Ascending aorta (tissue), 2 donors: ENCODE measurements around the gene APEX2. TPM values are rescaled to one million over a fixed set of nuclear protein-coding genes. Genes with fewer than 3 reads are reported as not detected.

Experiments
- DNase-seq, 2 donors: peaks; one replicate each; pipeline ENCODE4 v3.0.0-alpha.2; 2019; ENCODE audit warnings: low spot score in 2 of 2
- H3K27ac ChIP-seq, 2 donors: fragments of 200-600 bp; sonication (generic); one replicate each; pipeline ENCODE4 v1.5.1; 2016 to 2017; ENCODE audit warnings: mild to moderate bottlenecking in 1 of 2
- H3K27me3 ChIP-seq: fragments of 200-600 bp; sonication (generic); one replicate; pipeline ENCODE4 v1.5.1; 2017
- H3K36me3 ChIP-seq, 2 donors: fragments of 200-600 bp; sonication (generic); one replicate each; pipeline ENCODE4 v1.5.1; 2016
- H3K4me1 ChIP-seq, 2 donors: fragments of 200-600 bp; sonication (generic); one replicate each; pipeline ENCODE4 v1.5.1; 2016 to 2017; ENCODE audit warnings: mild to moderate bottlenecking in 1 of 2
- H3K4me3 ChIP-seq, 2 donors: fragments of 200-600 bp; sonication (generic); one replicate each; pipeline ENCODE4 v1.5.1; 2016 to 2017; ENCODE audit warnings: mild to moderate bottlenecking in 1 of 2
- H3K9me3 ChIP-seq, 2 donors: fragments of 200-600 bp; sonication (generic); one replicate each; pipeline ENCODE4 v1.5.1; 2016
- intact Hi-C: fragments of 100-400 bp; cut with DNase I; formaldehyde crosslinking; loops from one replicate; pipeline ENCODE4 v1.15.1; 2023
- total RNA-seq: library from RNA; depleted of rRNA; stranded (reverse); fragments of >200 nt; gene quantifications from one replicate; pipeline ENCODE4 v1.1.0, GENCODE V29; 2016
- TF ChIP-seq, protein P1 (sequence below), 3 experiments: fragments of 200-600 bp in 2 of 3; fragments of 450-650 bp in 1 of 3; sonication (generic) in 2 of 3; IDR thresholded peaks; one replicate each; pipeline ENCODE4 v1.5.1; 2016 to 2019; ENCODE audit warnings: antibody characterized with exemption in 3 of 3, mild to moderate bottlenecking in 1 of 3, moderate library complexity in 1 of 3

Gene APEX2
- total RNA-seq, 1 donor from 2014 or later, result 31.5 TPM

DNA sequence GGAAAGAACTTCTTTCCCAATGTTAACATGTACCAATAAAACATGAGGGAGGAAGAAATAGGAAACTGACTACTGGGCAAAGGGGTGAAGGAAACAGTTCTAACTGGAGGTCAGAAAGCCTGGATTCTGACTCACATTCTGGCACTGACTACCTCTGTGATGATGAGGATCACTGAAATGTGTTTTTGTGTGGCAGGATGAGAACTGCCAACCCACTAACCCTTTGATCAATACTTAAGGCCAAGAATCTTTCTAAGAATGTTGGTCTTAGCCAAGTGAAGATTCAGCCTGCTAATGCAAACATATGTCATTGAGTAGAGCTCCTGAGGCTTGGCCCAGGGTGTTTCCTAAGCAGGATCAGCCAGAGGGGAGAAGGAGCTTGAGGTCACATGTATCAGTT is 26.0 kb downstream of the APEX2 start:
- H3K27ac ChIP-seq, result no peak overlapping the region
- no peak overlapping the region for H3K4me3 ChIP-seq
- no peaks in the 10 kb centered on the region for H3K9me3 ChIP-seq
- TF ChIP-seq, protein P1, sequence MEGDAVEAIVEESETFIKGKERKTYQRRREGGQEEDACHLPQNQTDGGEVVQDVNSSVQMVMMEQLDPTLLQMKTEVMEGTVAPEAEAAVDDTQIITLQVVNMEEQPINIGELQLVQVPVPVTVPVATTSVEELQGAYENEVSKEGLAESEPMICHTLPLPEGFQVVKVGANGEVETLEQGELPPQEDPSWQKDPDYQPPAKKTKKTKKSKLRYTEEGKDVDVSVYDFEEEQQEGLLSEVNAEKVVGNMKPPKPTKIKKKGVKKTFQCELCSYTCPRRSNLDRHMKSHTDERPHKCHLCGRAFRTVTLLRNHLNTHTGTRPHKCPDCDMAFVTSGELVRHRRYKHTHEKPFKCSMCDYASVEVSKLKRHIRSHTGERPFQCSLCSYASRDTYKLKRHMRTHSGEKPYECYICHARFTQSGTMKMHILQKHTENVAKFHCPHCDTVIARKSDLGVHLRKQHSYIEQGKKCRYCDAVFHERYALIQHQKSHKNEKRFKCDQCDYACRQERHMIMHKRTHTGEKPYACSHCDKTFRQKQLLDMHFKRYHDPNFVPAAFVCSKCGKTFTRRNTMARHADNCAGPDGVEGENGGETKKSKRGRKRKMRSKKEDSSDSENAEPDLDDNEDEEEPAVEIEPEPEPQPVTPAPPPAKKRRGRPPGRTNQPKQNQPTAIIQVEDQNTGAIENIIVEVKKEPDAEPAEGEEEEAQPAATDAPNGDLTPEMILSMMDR (IDR thresholded peaks at IDR 0.05), result no peak
- intact Hi-C loops, result no loop called here
- no peaks in the 10 kb centered on the region for H3K36me3 ChIP-seq
- H3K27me3 ChIP-seq, result no peaks in the 10 kb centered on the region
- DNase-seq, result no peak
- no peaks in the 10 kb centered on the region for H3K4me1 ChIP-seq

DNA sequence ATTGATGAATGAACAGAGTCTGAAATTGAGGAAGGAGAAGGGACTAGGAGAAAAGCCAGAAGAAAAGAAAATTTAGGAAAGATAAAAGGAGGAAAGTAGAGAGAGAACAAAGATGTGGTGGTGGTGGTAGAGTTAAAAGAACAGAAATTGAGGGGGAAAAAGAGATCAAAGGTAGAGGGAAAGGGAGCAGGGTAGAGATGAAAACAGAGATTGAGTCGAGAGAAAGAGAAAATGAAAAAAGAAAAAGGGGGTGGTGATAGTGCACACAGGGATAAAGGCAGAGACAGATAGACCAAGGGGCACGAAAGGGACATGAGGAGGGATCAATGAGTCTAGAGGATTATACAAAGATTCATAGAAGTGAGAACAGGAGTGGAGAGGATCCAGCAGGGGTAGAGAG is 26.7 kb downstream of the APEX2 start:
- H3K27ac ChIP-seq, result no peak overlapping the region
- no peak for DNase-seq
- intact Hi-C loops, result no loop called here
- TF ChIP-seq, protein P1 (IDR thresholded peaks at IDR 0.05), result no peak
- H3K36me3 ChIP-seq, result no peaks in the 10 kb centered on the region
- H3K27me3 ChIP-seq, result no peaks in the 10 kb centered on the region
- no peak overlapping the region for H3K4me3 ChIP-seq
- no peaks in the 10 kb centered on the region for H3K9me3 ChIP-seq
- no peaks in the 10 kb centered on the region for H3K4me1 ChIP-seq

DNA sequence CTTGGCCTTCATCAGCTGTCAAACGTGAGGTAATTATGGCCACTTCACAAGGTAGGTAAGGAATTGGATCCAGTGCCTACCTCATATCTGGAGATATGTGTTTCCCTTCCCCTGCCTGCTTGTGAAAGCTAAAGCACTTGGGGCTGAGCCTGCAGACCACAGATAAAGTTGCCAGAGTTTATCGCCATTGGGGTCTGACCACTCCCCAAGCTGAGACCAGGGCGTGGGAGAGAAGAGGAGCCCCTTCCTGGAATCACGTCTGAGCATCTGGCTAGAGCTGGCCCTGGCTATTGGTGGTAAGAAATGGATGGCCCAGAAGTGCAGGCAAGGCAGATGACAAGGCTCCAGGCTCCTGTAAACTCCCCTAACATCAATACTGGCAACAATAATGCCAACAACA is 27.9 kb downstream of the APEX2 start:
- Histone ChIP-seq H3K27me3 (no peaks in the 10 kb centered on the region), H3K9me3 (no peaks in the 10 kb centered on the region), H3K36me3 (no peaks in the 10 kb centered on the region), H3K4me3 (no peak overlapping the region), H3K4me1 (no peaks in the 10 kb centered on the region), H3K27ac (no peak overlapping the region)
- no peak for DNase-seq
- TF ChIP-seq, protein P1 (IDR thresholded peaks at IDR 0.05), result no peak
- intact Hi-C loops, result no loop called here

DNA sequence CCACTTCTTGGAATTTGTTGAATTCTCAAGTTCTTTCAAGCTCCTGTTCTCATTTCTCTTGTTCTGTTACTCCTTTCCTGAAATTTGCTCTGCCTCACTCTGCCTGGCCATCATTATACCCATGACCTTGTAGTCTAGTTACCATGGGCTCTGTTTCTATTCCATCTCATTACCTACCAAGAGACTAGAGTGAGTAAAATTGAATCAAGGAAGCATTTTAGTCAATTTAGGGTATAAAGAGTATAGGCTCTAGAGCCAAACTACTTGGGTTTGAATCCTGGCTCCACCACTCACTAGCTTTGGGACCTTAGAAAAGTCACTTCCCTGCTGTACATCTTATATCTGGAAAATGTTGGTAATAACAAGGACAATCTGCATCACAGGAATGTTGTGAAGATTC is 28.4 kb downstream of the APEX2 start:
- H3K27me3 ChIP-seq, result no peaks in the 10 kb centered on the region
- intact Hi-C loops, result no loop called here
- no peak overlapping the region for H3K4me3 ChIP-seq
- DNase-seq, result no peak
- H3K27ac ChIP-seq, result no peak overlapping the region
- no peaks in the 10 kb centered on the region for H3K36me3 ChIP-seq
- no peaks in the 10 kb centered on the region for H3K9me3 ChIP-seq
- H3K4me1 ChIP-seq, result no peaks in the 10 kb centered on the region
- TF ChIP-seq, protein P1 (IDR thresholded peaks at IDR 0.05), result no peak

DNA sequence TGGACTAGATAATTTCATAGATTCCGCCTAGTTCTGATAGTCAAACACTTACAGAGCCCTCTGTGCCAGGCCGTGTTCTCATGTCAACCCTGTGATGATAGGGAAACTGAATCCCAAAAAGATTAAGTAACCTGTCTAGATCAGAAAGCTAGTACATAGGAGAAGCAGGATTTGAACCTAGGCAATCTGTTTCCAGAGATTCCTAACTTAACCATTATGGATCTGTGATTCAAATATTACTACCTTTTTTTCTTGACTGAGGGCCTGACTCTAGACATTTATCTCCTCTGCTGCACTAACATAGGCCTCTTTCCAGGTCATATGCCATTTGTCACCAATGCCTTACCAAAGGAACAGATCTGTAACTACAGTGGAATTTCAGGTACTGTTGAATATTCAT is 29.1 kb downstream of the APEX2 start:
- no peaks in the 10 kb centered on the region for H3K9me3 ChIP-seq
- no peaks in the 10 kb centered on the region for H3K4me1 ChIP-seq
- no peak overlapping the region for H3K4me3 ChIP-seq
- no peak for DNase-seq
- TF ChIP-seq, protein P1 (IDR thresholded peaks at IDR 0.05), result no peak
- no peak overlapping the region for H3K27ac ChIP-seq
- intact Hi-C loops, result no loop called here
- no peaks in the 10 kb centered on the region for H3K36me3 ChIP-seq
- no peaks in the 10 kb centered on the region for H3K27me3 ChIP-seq
